HUES64 (cell line): Measurements from ENCODE around the gene ALDOB.

Experiments used
- H3K27ac ChIP-seq: 2 replicates; pipeline ENCODE4 v1.7.0; 2013; ENCODE audit warnings: low read depth, low read length, inconsistent platforms
- H3K27me3 ChIP-seq: 2 replicates; pipeline ENCODE4 v1.6.1; 2013; ENCODE audit warnings: mild to moderate bottlenecking, low read length; ENCODE audit not compliant: insufficient read depth
- H3K36me3 ChIP-seq: 2 replicates; pipeline ENCODE4 v1.6.1; 2013; ENCODE audit warnings: mild to moderate bottlenecking, low read length; ENCODE audit not compliant: insufficient read depth
- H3K4me1 ChIP-seq: 2 replicates; pipeline ENCODE4 v1.6.1; 2013; ENCODE audit warnings: mild to moderate bottlenecking, low read length, moderate library complexity; ENCODE audit not compliant: insufficient read depth
- H3K4me3 ChIP-seq: 2 replicates; pipeline ENCODE4 v1.5.1; 2013; ENCODE audit warnings: mild to moderate bottlenecking, low read length, moderate library complexity
- H3K9ac ChIP-seq: 2 replicates; pipeline ENCODE4 v1.6.1; 2013; ENCODE audit warnings: mild to moderate bottlenecking, low read depth, low read length
- H3K9me3 ChIP-seq: 2 replicates; pipeline ENCODE4 v1.6.1; 2013; ENCODE audit warnings: low read depth, low read length; ENCODE audit not compliant: insufficient read depth
- WGBS: fragments of 150-250, 120-280 bp; methylation state at CpG from one replicate; pipeline ENCODE4 v1.1.7; 2013; ENCODE audit warnings: missing lambda C conversion rate; 5-methylcytosine and 5-hydroxymethylcytosine counted together

Gene ALDOB

DNA sequence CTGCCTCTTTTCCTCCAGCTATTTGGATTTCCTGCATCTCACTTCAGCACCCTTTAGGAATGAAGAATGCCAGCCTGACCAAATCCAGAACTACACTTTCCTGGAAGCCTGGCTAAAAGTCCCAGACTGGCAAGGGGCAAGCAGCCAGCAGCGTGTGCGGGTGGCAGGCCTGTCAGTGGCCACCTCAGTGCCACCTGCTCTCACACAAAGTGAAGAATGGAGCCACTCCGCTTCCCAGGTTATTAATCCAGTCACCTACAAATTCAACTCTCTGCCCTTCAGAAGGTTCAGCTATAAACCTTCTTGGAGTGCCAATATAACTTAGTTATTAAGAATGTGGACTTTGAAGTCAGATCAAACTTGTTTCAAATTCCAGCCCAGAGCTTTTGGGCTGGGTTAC is 6.7 kb upstream of the ALDOB start:
- WGBS: 94% methylated on average over 3 of the region's 3 CpGs
- H3K4me1 ChIP-seq: no peaks in the 10 kb centered on the region
- no peaks in the 10 kb centered on the region for H3K36me3 ChIP-seq
- H3K27ac ChIP-seq: no peak overlapping the region
- H3K9ac ChIP-seq: no peak overlapping the region
- no peaks in the 10 kb centered on the region for H3K27me3 ChIP-seq
- H3K9me3 ChIP-seq: no peaks in the 10 kb centered on the region
- H3K4me3 ChIP-seq: no peak overlapping the region

DNA sequence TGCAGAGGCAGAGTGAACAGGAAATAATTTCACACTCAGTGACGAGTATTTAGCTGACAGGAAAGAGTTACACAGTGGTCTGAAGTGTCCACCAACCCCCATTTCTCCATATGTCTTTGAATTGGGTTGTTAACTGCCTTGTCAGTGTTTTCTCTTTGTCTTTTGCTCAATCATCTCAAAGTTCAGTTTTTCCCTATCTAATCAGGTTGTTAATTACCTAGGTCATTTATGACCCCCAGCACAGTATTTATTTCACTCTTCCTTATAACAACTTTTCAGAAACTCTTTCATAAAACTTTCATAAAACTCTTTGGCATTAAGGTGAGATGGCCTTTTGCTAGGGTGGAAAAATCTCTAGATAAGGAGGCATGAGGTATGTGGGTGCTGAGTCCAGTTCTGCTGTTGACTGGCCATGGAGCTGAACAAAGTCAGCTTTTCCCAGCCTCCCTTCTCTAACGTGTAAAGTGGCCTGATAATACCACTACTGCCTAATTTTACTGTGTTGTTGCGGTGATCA is 5.2 kb upstream of the ALDOB start:
- H3K9ac ChIP-seq: no peak overlapping the region
- no peaks in the 10 kb centered on the region for H3K27me3 ChIP-seq
- 95% methylated on average over 3 of the region's 3 CpGs for WGBS
- no peaks in the 10 kb centered on the region for H3K4me1 ChIP-seq
- no peaks in the 10 kb centered on the region for H3K36me3 ChIP-seq
- H3K9me3 ChIP-seq: no peaks in the 10 kb centered on the region
- H3K4me3 ChIP-seq: no peak overlapping the region
- H3K27ac ChIP-seq: no peak overlapping the region

DNA sequence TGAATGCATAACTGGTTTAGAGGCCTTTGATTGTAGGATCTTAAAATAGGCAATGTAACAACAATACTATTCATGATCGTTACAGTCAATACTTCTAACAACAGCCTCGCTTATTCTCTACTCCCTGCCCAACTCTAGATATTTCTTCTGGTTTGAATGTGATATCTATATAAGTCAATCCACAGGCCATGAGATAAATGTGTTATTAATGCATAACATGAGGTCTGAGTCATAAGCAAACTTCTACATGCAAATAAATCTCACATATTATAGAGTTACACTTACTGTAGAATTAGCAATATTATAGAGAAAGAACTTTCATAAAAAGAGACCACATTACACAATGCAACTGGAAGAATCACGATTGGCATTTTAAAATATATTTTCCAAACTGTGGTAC is 2.9 kb upstream of the ALDOB start:
- Histone ChIP-seq H3K27ac (no peak overlapping the region), H3K27me3 (no peaks in the 10 kb centered on the region), H3K4me3 (no peak overlapping the region), H3K9me3 (no peaks in the 10 kb centered on the region), H3K4me1 (no peaks in the 10 kb centered on the region), H3K9ac (no peak overlapping the region), H3K36me3 (no peaks in the 10 kb centered on the region)
- WGBS: no CpG with 5 or more reads among the region's 3 CpGs

- Histone ChIP-seq H3K27ac (no peak overlapping the region), H3K4me1 (no peaks in the 10 kb centered on the region), H3K36me3 (no peaks in the 10 kb centered on the region), H3K27me3 (no peaks in the 10 kb centered on the region), H3K4me3 (no peak overlapping the region), H3K9me3 (no peaks in the 10 kb centered on the region), H3K9ac (no peak overlapping the region)
- whole genome bisulfite sequencing: 89% methylated on average over 2 of the region's 2 CpGs
These were observed 2.2 kb upstream of the ALDOB start for GRCh38 chr9:101437806-101438232.

- Histone ChIP-seq H3K27ac (no peak overlapping the region), H3K9ac (no peak overlapping the region), H3K27me3 (no peaks in the 10 kb centered on the region), H3K9me3 (no peaks in the 10 kb centered on the region), H3K4me3 (no peak overlapping the region), H3K36me3 (no peaks in the 10 kb centered on the region), H3K4me1 (no peaks in the 10 kb centered on the region)
- WGBS: 91% methylated on average over 3 of the region's 3 CpGs
These were observed 576 bp downstream of the ALDOB start for GRCh38 chr9:101434998-101435397.

DNA sequence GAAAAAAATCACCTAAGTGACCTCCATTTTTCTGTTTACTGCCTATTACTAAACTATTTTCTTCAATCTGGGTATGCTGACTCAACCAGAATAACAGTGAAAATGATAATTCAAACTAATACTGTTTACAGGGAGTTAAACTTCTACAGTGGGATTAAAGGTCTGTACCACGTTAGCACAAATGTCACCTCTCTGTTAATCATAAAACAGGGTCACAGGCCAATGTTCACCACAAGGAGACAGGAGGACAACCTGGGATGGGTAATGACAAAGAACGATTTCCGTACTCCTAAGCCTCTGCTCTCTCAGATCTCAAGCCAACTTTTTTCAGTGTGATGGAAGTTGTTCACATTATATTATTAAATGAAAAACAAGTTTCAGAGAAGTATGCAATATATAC is 2.3 kb downstream of the ALDOB start:
- WGBS: 96% methylated on average over 3 of the region's 3 CpGs
- H3K9me3 ChIP-seq: no peaks in the 10 kb centered on the region
- H3K4me1 ChIP-seq: no peaks in the 10 kb centered on the region
- no peak overlapping the region for H3K4me3 ChIP-seq
- H3K36me3 ChIP-seq: no peaks in the 10 kb centered on the region
- no peaks in the 10 kb centered on the region for H3K27me3 ChIP-seq
- H3K9ac ChIP-seq: no peak overlapping the region
- H3K27ac ChIP-seq: no peak overlapping the region

GRCh38 chr9:101432740-101433139 is 2.8 kb downstream of the ALDOB start:
- Histone ChIP-seq H3K27me3 (no peaks in the 10 kb centered on the region), H3K4me1 (no peaks in the 10 kb centered on the region), H3K4me3 (no peak overlapping the region), H3K36me3 (no peaks in the 10 kb centered on the region), H3K9me3 (no peaks in the 10 kb centered on the region), H3K27ac (no peak overlapping the region), H3K9ac (no peak overlapping the region)
- no CpG with 5 or more reads among the region's 1 CpG for WGBS

GRCh38 chr9:101432171-101432570 is 3.4 kb downstream of the ALDOB start:
- Histone ChIP-seq H3K36me3 (no peaks in the 10 kb centered on the region), H3K9ac (no peak overlapping the region), H3K27ac (no peak overlapping the region), H3K27me3 (no peaks in the 10 kb centered on the region), H3K9me3 (no peaks in the 10 kb centered on the region), H3K4me3 (no peak overlapping the region), H3K4me1 (no peaks in the 10 kb centered on the region)

DNA sequence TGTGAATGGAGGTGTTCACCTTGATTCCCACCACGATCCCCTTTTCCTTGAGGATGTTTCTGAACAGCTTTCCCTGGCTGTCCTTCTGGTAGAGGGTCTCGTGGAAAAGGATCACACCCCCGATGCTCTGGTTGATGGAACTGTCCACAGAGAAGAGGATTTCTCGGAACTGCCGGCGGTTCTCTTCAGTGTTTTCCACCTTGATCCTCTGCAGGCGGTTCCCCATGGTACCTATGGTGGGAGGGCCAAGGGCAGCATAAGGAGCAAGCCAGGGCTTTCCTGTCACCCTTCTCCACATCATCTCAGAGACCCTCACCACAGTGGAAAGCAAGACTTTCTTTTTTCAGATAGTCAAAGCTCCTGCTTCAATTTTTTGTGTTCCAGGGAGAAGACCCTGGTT is 5.8 kb downstream of the ALDOB start:
- 91% methylated on average over 7 of the region's 7 CpGs for WGBS
- no peak overlapping the region for H3K4me3 ChIP-seq
- no peaks in the 10 kb centered on the region for H3K4me1 ChIP-seq
- no peaks in the 10 kb centered on the region for H3K9me3 ChIP-seq
- H3K27me3 ChIP-seq: no peaks in the 10 kb centered on the region
- H3K9ac ChIP-seq: no peak overlapping the region
- no peaks in the 10 kb centered on the region for H3K36me3 ChIP-seq
- H3K27ac ChIP-seq: no peak overlapping the region

GRCh38 chr9:101428909-101429308 is 6.7 kb downstream of the ALDOB start:
- H3K9ac ChIP-seq: no peak overlapping the region
- H3K36me3 ChIP-seq: no peaks in the 10 kb centered on the region
- H3K27me3 ChIP-seq: no peaks in the 10 kb centered on the region
- WGBS: 89% methylated on average over 2 of the region's 3 CpGs
- no peak overlapping the region for H3K4me3 ChIP-seq
- no peak overlapping the region for H3K27ac ChIP-seq
- H3K4me1 ChIP-seq: no peaks in the 10 kb centered on the region
- no peaks in the 10 kb centered on the region for H3K9me3 ChIP-seq

DNA sequence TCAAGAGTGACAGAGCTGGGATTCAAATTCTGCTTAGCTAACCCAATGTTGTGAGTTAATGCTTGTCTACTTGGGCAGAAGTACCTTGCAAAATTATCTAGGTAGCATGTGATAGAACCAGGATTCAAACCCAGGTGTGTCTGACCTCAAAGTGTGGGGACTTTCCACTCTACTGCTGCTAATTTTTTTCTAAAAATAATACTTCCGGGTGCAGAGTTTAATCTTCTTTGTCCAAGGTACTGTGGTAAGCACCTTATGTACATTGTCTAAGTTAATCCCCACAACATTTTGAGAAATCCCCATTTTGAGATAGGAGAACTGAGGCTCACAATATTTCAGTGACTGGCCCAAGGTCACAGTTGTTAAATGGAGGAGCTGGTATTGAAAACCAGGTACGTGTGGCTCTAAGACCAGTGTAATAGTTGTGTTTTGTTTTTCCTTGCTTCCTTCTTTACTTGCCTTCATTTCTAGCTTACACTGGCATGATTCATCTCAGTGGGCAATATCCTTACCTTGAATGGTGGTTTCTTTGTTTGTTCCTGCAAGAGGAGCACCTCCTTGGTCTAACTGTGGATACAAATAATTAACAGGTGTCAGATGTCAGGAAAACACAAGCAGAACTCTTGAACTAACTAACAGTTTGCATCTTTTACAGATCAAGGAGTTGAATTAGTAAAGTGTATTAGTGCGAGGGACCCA is 7.5 kb downstream of the ALDOB start:
- WGBS: 89% methylated on average over 3 of the region's 3 CpGs
- Histone ChIP-seq H3K4me1 (no peaks in the 10 kb centered on the region), H3K4me3 (no peak overlapping the region), H3K9ac (no peak overlapping the region), H3K27ac (no peak overlapping the region), H3K9me3 (no peaks in the 10 kb centered on the region), H3K27me3 (no peaks in the 10 kb centered on the region), H3K36me3 (no peaks in the 10 kb centered on the region)

DNA sequence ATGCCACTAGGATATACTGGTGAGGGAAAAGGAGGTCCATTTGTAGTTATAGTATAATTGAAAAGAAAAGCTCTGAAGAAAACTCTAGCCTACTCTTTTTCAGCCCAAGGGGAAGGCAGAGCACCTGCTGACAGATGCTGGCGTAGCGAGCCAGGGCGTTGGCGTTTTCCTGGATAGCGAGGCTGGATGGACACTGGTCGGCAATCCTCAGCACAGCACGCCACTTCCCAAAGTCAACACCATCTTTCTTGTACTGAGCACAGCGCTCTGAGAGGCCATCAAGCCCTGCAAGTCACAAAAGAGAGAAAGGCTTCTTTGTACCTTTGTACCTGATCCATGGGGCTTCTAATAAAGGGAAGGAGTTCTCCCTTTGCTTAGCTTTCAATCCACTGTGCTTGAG is 8.2 kb downstream of the ALDOB start:
- WGBS: 94% methylated on average over 8 of the region's 8 CpGs

More for the DNA sequence above, 8.2 kb downstream of the ALDOB start:
- Histone ChIP-seq H3K9me3 (no peaks in the 10 kb centered on the region), H3K9ac (no peak overlapping the region), H3K4me1 (no peaks in the 10 kb centered on the region), H3K36me3 (no peaks in the 10 kb centered on the region), H3K4me3 (no peak overlapping the region), H3K27me3 (no peaks in the 10 kb centered on the region), H3K27ac (no peak overlapping the region)
